Transverse colon (tissue), 3 donors: ENCODE data around the gene OXCT2.
"Not testable (repeated sequence)": the region's sequence is repeated elsewhere in the genome, so short reads cannot be mapped to it uniquely, and the experiment has no call there.

ENCODE experiments used
- POLR2A ChIP-seq: fragments of 450-650 bp; IDR thresholded peaks from one replicate; pipeline ENCODE4 v1.6.1; 2016; ENCODE audit warnings: antibody characterized with exemption, mild to moderate bottlenecking, moderate library complexity
- TF ChIP-seq, protein P1 (sequence below), 5 experiments: fragments of 200-600 bp in 3 of 5; fragments of 450-650 bp in 2 of 5; sonication (generic) in 3 of 5; IDR thresholded peaks; 1 replicate in 2 of 5; 2 replicates in 3 of 5; pipeline ENCODE4 v1.5.1; 2016 to 2017; ENCODE audit warnings: antibody characterized with exemption in 5 of 5, inconsistent platforms in 3 of 5, mild to moderate bottlenecking in 2 of 5, moderate library complexity in 1 of 5

DNA sequence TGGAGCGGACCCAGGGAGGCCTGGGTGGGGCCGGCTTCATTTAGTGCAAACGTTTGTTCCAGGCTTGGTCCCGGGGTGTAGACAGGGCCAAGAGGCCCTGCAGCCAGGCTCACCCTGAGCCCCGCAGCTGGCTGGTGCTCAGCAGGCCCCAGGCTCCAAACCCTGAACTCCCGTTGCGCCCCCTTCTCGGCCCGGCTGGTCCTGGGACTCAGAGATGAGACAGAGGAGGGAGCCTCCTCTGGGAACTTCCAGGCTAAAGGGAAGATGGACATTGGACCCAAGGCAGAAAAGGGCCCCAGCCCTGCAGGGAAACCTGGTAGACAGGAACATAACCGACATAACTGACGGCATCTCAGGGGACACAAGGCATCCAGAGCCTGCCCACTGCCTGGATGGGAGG, 4.0 kb upstream of the OXCT2 start:
- TF ChIP-seq, protein P1, sequence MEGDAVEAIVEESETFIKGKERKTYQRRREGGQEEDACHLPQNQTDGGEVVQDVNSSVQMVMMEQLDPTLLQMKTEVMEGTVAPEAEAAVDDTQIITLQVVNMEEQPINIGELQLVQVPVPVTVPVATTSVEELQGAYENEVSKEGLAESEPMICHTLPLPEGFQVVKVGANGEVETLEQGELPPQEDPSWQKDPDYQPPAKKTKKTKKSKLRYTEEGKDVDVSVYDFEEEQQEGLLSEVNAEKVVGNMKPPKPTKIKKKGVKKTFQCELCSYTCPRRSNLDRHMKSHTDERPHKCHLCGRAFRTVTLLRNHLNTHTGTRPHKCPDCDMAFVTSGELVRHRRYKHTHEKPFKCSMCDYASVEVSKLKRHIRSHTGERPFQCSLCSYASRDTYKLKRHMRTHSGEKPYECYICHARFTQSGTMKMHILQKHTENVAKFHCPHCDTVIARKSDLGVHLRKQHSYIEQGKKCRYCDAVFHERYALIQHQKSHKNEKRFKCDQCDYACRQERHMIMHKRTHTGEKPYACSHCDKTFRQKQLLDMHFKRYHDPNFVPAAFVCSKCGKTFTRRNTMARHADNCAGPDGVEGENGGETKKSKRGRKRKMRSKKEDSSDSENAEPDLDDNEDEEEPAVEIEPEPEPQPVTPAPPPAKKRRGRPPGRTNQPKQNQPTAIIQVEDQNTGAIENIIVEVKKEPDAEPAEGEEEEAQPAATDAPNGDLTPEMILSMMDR (IDR thresholded peaks at IDR 0.05) = not testable (repeated sequence)
- TF ChIP-seq POLR2A = not testable (repeated sequence)
